ENCODE measurements around the gene BCDIN3D. TPM values are rescaled to one million over a fixed set of nuclear protein-coding genes. Genes with fewer than 3 reads are reported as not detected.

Gene BCDIN3D
- total RNA-seq, 4 donors from 2014 or later = 2.3 to 5.2 (median 3.1) TPM

GRCh38 chr12:49854976-49855375, 12.1 kb upstream of the BCDIN3D start:
- Histone ChIP-seq H3K36me3 (no peaks in the 10 kb centered on the region), H3K4me3 (no peak overlapping the region), H3K4me1 (no peaks in the 10 kb centered on the region), H3K27me3 (no peaks in the 10 kb centered on the region), H3K27ac (no peak overlapping the region), H3K9me3 (no peaks in the 10 kb centered on the region)
- DNase-seq = no peak
- TF ChIP-seq POLR2A (IDR thresholded peaks at IDR 0.05) = no peak
- TF ChIP-seq, protein P1, sequence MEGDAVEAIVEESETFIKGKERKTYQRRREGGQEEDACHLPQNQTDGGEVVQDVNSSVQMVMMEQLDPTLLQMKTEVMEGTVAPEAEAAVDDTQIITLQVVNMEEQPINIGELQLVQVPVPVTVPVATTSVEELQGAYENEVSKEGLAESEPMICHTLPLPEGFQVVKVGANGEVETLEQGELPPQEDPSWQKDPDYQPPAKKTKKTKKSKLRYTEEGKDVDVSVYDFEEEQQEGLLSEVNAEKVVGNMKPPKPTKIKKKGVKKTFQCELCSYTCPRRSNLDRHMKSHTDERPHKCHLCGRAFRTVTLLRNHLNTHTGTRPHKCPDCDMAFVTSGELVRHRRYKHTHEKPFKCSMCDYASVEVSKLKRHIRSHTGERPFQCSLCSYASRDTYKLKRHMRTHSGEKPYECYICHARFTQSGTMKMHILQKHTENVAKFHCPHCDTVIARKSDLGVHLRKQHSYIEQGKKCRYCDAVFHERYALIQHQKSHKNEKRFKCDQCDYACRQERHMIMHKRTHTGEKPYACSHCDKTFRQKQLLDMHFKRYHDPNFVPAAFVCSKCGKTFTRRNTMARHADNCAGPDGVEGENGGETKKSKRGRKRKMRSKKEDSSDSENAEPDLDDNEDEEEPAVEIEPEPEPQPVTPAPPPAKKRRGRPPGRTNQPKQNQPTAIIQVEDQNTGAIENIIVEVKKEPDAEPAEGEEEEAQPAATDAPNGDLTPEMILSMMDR (IDR thresholded peaks at IDR 0.05) = no peak

DNA sequence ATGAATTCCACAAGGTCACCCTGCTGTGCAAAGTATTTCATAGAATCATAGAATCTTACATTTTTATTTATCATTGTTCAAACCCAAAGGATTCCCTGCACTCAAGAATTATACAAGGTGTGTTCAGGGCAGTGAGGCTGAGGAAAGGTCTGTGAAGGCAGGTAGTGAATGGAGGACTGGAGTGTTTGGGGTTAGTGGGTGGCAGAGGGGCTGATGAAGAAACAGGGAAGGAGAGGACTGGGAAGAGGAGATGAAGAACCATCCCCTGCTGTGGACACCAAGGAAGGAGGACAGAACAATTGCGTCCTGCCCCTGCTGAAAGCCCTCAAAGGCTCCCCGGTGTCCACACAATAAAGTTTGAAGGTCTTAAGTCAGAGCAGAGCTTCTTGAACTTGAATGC, 10.8 kb upstream of the BCDIN3D start:
- H3K9me3 ChIP-seq = no peaks in the 10 kb centered on the region

GRCh38 chr12:49847161-49847560, 4.3 kb upstream of the BCDIN3D start:
- Histone ChIP-seq H3K27me3 (no peaks in the 10 kb centered on the region), H3K4me3 (no peak overlapping the region), H3K27ac (no peak overlapping the region), H3K4me1 (peaks cover 0 to 4% (median 0%) of the 10 kb centered on the region in 4 donors), H3K9me3 (no peaks in the 10 kb centered on the region), H3K36me3 (no peaks in the 10 kb centered on the region)
- no peak for TF ChIP-seq POLR2A (IDR thresholded peaks at IDR 0.05)
- TF ChIP-seq, protein P1 (IDR thresholded peaks at IDR 0.05) = no peak
- no peak for DNase-seq

More for the DNA sequence above, 10.8 kb upstream of the BCDIN3D start:
- H3K27me3 ChIP-seq = no peaks in the 10 kb centered on the region
- no peak overlapping the region for H3K27ac ChIP-seq
- no peaks in the 10 kb centered on the region for H3K36me3 ChIP-seq
- DNase-seq = no peak
- H3K4me1 ChIP-seq = no peaks in the 10 kb centered on the region
- no peak overlapping the region for H3K4me3 ChIP-seq
- no peak for TF ChIP-seq POLR2A (IDR thresholded peaks at IDR 0.05)
- TF ChIP-seq, protein P1 (IDR thresholded peaks at IDR 0.05) = no peak

GRCh38 chr12:49846032-49846431, 3.1 kb upstream of the BCDIN3D start:
- Histone ChIP-seq H3K36me3 (no peaks in the 10 kb centered on the region), H3K27me3 (no peaks in the 10 kb centered on the region), H3K27ac (no peak overlapping the region), H3K9me3 (no peaks in the 10 kb centered on the region), H3K4me3 (no peak overlapping the region), H3K4me1 (peaks cover 0 to 13% (median 0%) of the 10 kb centered on the region in 4 donors)
- no peak for TF ChIP-seq POLR2A (IDR thresholded peaks at IDR 0.05)
- TF ChIP-seq, protein P1 (IDR thresholded peaks at IDR 0.05) = no peak
- DNase-seq = no peak

DNA sequence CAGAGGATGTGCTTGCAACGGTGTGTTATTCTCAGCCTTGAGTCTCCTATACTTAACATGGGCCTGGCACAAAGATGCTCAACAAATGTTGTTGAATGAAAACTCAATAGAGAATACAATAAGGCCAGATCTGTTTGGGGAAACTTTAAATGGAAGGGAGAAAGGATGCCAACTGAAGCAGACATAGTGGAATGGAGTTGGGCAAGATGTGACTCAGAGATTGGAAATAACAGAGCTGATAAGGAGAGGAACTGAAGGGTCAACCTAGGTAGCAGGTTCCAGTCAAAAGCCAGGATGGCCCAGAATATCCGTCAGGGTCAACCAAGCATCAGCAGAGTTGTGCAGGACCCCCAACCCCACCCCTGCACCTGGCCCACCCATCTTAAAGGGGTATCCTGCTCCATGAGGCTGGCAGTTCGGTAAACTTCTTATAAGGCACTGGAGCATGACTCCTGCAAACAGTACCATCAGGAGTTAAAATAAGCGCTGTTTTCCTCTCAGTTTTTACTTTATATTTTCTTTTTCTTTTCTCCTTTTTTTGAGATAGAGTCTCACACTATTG, 1.1 kb upstream of the BCDIN3D start:
- TF ChIP-seq, protein P1 (IDR thresholded peaks at IDR 0.05) = no peak
- TF ChIP-seq POLR2A (IDR thresholded peaks at IDR 0.05) = no peak
- Histone ChIP-seq H3K27ac (no peak overlapping the region), H3K4me3 (no peak overlapping the region), H3K4me1 (peaks cover 0 to 13% (median 0%) of the 10 kb centered on the region in 4 donors), H3K36me3 (no peaks in the 10 kb centered on the region), H3K27me3 (no peaks in the 10 kb centered on the region), H3K9me3 (no peaks in the 10 kb centered on the region)
- DNase-seq = no peak

Data from Peyer's patch (tissue), 4 donors.